Pancreas (tissue), 10 donors: ENCODE results near the gene MSI2. TPM values are rescaled to one million over a fixed set of nuclear protein-coding genes. Genes with fewer than 3 reads are reported as not detected.

Source experiments
- ATAC-seq, 4 donors: fragments of 200-7000 bp; cut with Tn5 transposase; one replicate each; pipeline versions ENCODE4 v1.8.0 to v1.9.1; 2020; ENCODE audit warnings: mild to moderate bottlenecking in 4 of 4, moderate library complexity in 4 of 4
- DNase-seq, 6 donors: peaks; one replicate each; pipeline ENCODE4 v3.0.0-alpha.2; 2020
- FAIRE-seq: peaks from 2 replicates; lab custom pipeline; 2012; peaks lifted over from hg19 to GRCh38; lab: Jason Lieb, UNC
- H3K27ac ChIP-seq, 4 donors: fragments of 200-600 bp; sonication (generic); 1 replicate in 3 of 4; 2 replicates in 1 of 4; pipeline versions ENCODE4 v1.5.0 to v1.8.0; 2020
- H3K27me3 ChIP-seq, 4 donors: fragments of 200-600 bp; one replicate each; pipeline ENCODE4 v1.8.0; 2021
- H3K36me3 ChIP-seq, 3 donors: fragments of 200-600 bp; sonication (generic) in 1 of 3; one replicate each; pipeline versions ENCODE4 v1.5.0 to v1.8.0; 2020 to 2021
- H3K4me1 ChIP-seq, 3 donors: fragments of 200-600 bp; one replicate each; pipeline ENCODE4 v1.8.0; 2021
- H3K4me3 ChIP-seq, 4 donors: fragments of 200-600 bp; sonication (generic) in 2 of 4; one replicate each; pipeline versions ENCODE4 v1.5.0 to v1.8.0; 2020 to 2021
- H3K9me3 ChIP-seq, 4 donors: fragments of 200-600 bp; one replicate each; pipeline ENCODE4 v1.8.0; 2021
- CTCF ChIP-seq, 4 donors: fragments of 200-600 bp; sonication (generic) in 3 of 4; IDR thresholded peaks; one replicate each; pipeline versions ENCODE4 v1.5.0 to v1.8.0; 2021; ENCODE audit warnings: antibody characterized with exemption in 4 of 4
- WGBS, 2 donors: extraction: QIAGEN DNeasy Blood & Tissue Kit; methylation state at CpG; one replicate each; pipeline ENCODE4 v1.1.7; 2013; 5-methylcytosine and 5-hydroxymethylcytosine counted together
- intact Hi-C, 3 donors: fragments of 100-400 bp; cut with DNase I; formaldehyde crosslinking; loops; one replicate each; pipeline versions ENCODE4 v1.11.1 to v1.14.2; 2022
- polyA plus RNA-seq, 2 donors: library from polyadenylated mRNA; stranded (reverse); fragments of 200-250 nt; gene quantifications; one replicate each; pipeline ENCODE4 v1.2.3, GENCODE V29; 2013
- total RNA-seq, 6 donors: library from RNA; stranded (reverse); fragmentation: NEBNext Ultra II Directional in 4 of 6; extraction: Animal tissue kit (Norgen Biotek cat#: 25700) in 4 of 6; gene quantifications; one replicate each; pipeline versions ENCODE4 v1.2.1 to v1.2.4, GENCODE V29; 2021 to 2023
- donor health status: healthy with polysubstance abuse.
- donor health status: DM: no; HTN: no; CAD: no; lungs with moderate emphysema.
- donor health status: DM: no; HTN: no; CAD: no.
- donor health status: control.
- donor health status: control.
- donor health status: Bipolar disorder and iron deficiency.
- donor health status: DM: yes; HTN: yes; CAD: no.
- donor health status: DM: no; HTN: no; CAD: no.
- donor health status: DM: no; HTN: no; CAD: no.
- donor health status: DM: yes; HTN: yes; CAD: no.

Gene MSI2
- total and polyA plus RNA-seq, 8 donors: 10.4 to 48.9 (median 30.1) TPM

- Histone ChIP-seq H3K27ac (no peak overlapping the region), H3K36me3 (no peaks in the 10 kb centered on the region), H3K4me3 (no peak overlapping the region), H3K9me3 (no peaks in the 10 kb centered on the region), H3K27me3 (no peaks in the 10 kb centered on the region), H3K4me1 (peaks cover 10 to 17% (median 12%) of the 10 kb centered on the region in 3 donors)
- 87 to 92% methylated on average over 7 of the region's 7 CpGs for WGBS, 2 donors
- TF ChIP-seq CTCF (IDR thresholded peaks at IDR 0.05): no peak
- intact Hi-C loops: no loop called here
- no peak for DNase-seq
- ATAC-seq: no peak
- FAIRE-seq: no peak
Measured at GRCh38 chr17:57363998-57364643, 107.8 kb downstream of the MSI2 start.

- ATAC-seq: peak in 2 of 4 donors; percentile 8 to 31
- H3K4me1 ChIP-seq: peaks cover 10 to 17% (median 12%) of the 10 kb centered on the region in 3 donors
Measured at GRCh38 chr17:57365420-57365819, 109.1 kb downstream of the MSI2 start.

GRCh38 chr17:57366177-57366557, 109.8 kb downstream of the MSI2 start:
- peaks cover 16 to 19% (median 17%) of the 10 kb centered on the region in 3 donors for H3K4me1 ChIP-seq
- peak overlapping the region in 2 of 4 donors; percentile 4 to 40 for H3K27ac ChIP-seq
- 57 to 66% methylated on average over 6 of the region's 6 CpGs for WGBS, 2 donors
- peaks cover 0 to 4% (median 0%) of the 10 kb centered on the region in 4 donors for H3K27me3 ChIP-seq
- no peak for TF ChIP-seq CTCF (IDR thresholded peaks at IDR 0.05)
- intact Hi-C loops: no loop called here
- DNase-seq: no peak
- no peaks in the 10 kb centered on the region for H3K9me3 ChIP-seq
- H3K4me3 ChIP-seq: no peak overlapping the region
- FAIRE-seq: no peak
- H3K36me3 ChIP-seq: no peaks in the 10 kb centered on the region
- no peak for ATAC-seq

More at GRCh38 chr17:57365420-57365819, 109.1 kb downstream of the MSI2 start:
- H3K27me3 ChIP-seq: peaks cover 0 to 4% (median 0%) of the 10 kb centered on the region in 4 donors
- 78% methylated on average over 3 of the region's 3 CpGs for WGBS, 2 donors
- H3K9me3 ChIP-seq: no peaks in the 10 kb centered on the region
- no peak overlapping the region for H3K27ac ChIP-seq
- H3K4me3 ChIP-seq: no peak overlapping the region
- intact Hi-C loops: no loop called here
- FAIRE-seq (no peak), DNase-seq (no peak)
- no peak for TF ChIP-seq CTCF (IDR thresholded peaks at IDR 0.05)
- H3K36me3 ChIP-seq: no peaks in the 10 kb centered on the region

- FAIRE-seq (no peak), DNase-seq (no peak), ATAC-seq (peak; percentile 38 to 69 (median 54))
- Histone ChIP-seq H3K27me3 (peaks cover 0 to 4% (median 0%) of the 10 kb centered on the region in 4 donors), H3K9me3 (no peaks in the 10 kb centered on the region), H3K36me3 (no peaks in the 10 kb centered on the region), H3K4me1 (peaks cover 17 to 19% (median 17%) of the 10 kb centered on the region in 3 donors), H3K4me3 (no peak overlapping the region), H3K27ac (peak overlapping the region in 2 of 4 donors; percentile 4 to 40)
- intact Hi-C loops: no loop called here
- TF ChIP-seq CTCF (IDR thresholded peaks at IDR 0.05): no peak
- WGBS, 2 donors: 14 to 21% methylated on average over 13 of the region's 13 CpGs
Measured at GRCh38 chr17:57366558-57367351, 110.4 kb downstream of the MSI2 start.
